HUES48 (cell line): ENCODE data around the gene MTMR11.

ENCODE experiments used
- H3K27ac ChIP-seq: one replicate; pipeline ENCODE4 v1.7.0; 2013; ENCODE audit warnings: low read depth, low read length, inconsistent platforms
- H3K27me3 ChIP-seq: 2 replicates; pipeline ENCODE4 v1.6.1; 2013; ENCODE audit warnings: mild to moderate bottlenecking, low read length; ENCODE audit not compliant: control insufficient read depth, insufficient read depth
- H3K36me3 ChIP-seq: 2 replicates; pipeline ENCODE4 v1.6.1; 2013; ENCODE audit warnings: low read length; ENCODE audit not compliant: control insufficient read depth, insufficient read depth
- H3K4me1 ChIP-seq: 2 replicates; pipeline ENCODE4 v1.6.1; 2013; ENCODE audit warnings: mild to moderate bottlenecking, low read length; ENCODE audit not compliant: control insufficient read depth, insufficient read depth
- H3K4me3 ChIP-seq: 2 replicates; pipeline ENCODE4 v1.5.1; 2013; ENCODE audit warnings: mild to moderate bottlenecking, low read depth, low read length
- H3K9ac ChIP-seq: 2 replicates; pipeline ENCODE4 v1.6.1; 2013; ENCODE audit warnings: mild to moderate bottlenecking, low read depth, low read length, moderate library complexity
- H3K9me3 ChIP-seq: 2 replicates; pipeline ENCODE4 v1.6.1; 2013; ENCODE audit warnings: low read length; ENCODE audit not compliant: control insufficient read depth, insufficient read depth

Gene MTMR11

DNA sequence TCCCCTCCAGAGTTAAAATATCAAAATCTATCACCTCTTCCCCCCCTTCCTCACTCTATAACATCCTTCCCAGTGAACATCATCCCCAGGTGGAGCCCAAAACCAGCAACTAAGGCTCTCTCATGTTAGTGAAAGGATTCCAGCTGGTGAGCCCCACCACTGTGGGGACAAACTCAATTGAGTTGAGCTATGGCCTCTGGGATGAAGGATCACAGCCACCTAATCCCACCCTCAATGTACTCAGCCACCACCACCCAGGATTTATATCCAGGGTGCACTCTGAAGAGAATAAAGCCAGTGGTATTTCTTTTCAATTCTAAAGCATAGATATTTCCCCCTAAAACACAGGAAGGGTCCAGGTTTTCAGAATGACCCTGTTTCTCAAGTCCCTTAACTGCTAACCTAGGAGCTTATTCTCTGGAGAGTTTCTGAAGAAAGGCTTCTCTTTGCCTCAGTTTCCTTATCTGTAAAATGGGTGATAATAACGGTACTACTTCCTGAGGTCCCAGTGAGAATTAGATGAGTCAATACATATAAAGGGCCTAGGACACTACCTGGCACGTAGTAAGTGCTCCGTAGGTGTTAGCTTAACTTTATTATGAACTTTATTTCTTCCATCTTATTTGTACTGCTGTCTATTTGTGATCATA, 53.0 kb downstream of the MTMR11 start:
- H3K27ac ChIP-seq, result no peak overlapping the region
- H3K9me3 ChIP-seq, result no peaks in the 10 kb centered on the region
- H3K9ac ChIP-seq, result peak overlapping the region; percentile 98; the same call in 1 of the 2 replicates
- H3K4me3 ChIP-seq, result peak overlapping the region; percentile 82; the same call in 1 of the 2 replicates
- peaks cover 15% of the 10 kb centered on the region for H3K4me1 ChIP-seq
- H3K36me3 ChIP-seq, result no peaks in the 10 kb centered on the region
- no peaks in the 10 kb centered on the region for H3K27me3 ChIP-seq

DNA sequence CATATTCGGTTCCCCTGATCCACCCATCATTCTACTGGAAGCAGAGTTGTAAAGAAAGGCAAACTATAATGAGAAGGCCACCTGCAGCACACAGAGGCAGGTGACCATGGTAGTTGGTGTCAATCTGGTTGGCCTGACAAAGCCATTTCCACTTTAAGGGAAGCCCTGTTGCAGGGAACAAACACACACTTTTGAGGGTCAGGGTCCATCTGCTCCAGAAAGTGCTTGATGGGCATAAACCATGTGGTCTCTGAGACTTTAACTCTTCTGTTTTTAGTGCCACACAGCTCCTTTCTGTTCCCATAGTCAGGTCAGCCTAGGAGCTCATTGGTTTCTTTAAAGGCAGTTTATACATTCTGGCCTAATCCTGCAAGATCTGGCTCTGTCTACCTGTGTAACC, 54.8 kb downstream of the MTMR11 start:
- Histone ChIP-seq H3K9ac (no peak overlapping the region), H3K4me1 (peaks cover 13% of the 10 kb centered on the region), H3K27me3 (no peaks in the 10 kb centered on the region), H3K36me3 (no peaks in the 10 kb centered on the region), H3K4me3 (no peak overlapping the region), H3K27ac (no peak overlapping the region), H3K9me3 (no peaks in the 10 kb centered on the region)

DNA sequence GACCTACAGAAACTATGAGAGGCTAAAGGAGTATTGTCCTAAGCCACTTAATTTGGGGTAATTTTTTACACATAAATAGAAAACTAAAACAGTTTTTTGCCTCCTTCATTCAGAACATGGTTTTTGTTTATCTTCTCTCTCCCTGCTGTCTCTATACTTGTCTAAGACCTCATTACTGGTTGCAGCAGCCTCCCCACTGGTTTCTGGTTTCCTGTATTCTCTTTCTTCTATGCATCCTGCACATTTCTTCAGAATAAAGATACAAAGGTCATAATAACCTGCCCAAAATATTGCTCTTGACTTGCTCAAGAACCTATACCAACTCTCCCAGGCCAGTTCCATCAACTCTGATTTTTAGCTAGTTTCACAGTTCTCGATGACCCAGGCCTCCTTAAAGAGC, 57.1 kb downstream of the MTMR11 start:
- Histone ChIP-seq H3K9ac (no peak overlapping the region), H3K27me3 (no peaks in the 10 kb centered on the region), H3K27ac (no peak overlapping the region), H3K9me3 (no peaks in the 10 kb centered on the region), H3K36me3 (no peaks in the 10 kb centered on the region), H3K4me3 (no peak overlapping the region), H3K4me1 (peaks cover 9% of the 10 kb centered on the region)
